NCI-H748 treated with DMSO at 0.1 percent for 48 hours (cell line): ENCODE data around the gene GSAP.
A peak's percentile ranks its signal among the peaks of the same experiment; 100 is the strongest.
"Not testable (repeated sequence)": the region's sequence is repeated elsewhere in the genome, so short reads cannot be mapped to it uniquely, and the experiment has no call there.

Experiments used
- DNase-seq: peaks from one replicate; lab custom pipeline; 2025; lab: John Stamatoyannopoulos, UW

Gene GSAP

DNA sequence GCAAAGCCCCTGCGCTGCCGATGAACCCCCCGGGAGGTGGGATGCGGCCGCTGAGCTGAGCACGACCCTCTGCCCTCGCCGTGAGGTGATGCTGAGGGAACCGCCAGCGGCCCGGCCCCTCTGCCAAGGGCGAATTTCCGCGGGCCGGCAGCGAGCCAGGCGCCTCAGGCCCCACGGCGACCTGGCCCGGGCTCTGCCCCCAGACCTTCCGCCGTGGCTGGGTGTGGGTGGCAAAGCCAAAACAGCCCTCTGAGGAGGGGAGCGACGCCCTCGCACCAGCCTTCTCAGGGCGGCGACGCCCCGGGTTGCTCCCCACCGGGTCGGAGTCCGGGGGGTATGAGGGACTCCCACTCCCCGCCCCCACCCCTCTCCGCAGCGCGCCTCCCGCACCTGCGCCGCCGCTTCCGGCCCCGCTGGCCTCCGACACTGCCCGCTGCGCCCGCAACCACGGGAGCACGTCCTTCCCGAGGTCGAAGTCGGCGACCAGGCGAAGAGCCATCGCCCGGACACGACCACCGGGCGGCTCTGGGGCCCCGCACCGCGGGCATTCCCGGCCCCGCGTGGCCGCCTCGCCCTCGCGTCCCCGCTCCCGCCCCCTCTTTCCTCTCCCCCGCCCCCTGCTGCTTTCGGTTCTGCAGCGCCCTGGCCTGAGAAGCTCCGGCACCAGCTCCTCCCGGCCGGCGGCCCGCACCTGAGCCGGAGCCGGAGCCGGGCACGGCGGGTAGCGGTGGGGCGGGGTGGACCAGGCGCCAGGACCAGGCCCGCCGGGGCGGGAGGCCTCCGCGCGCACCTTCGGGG, at the start of gene GSAP:
Gene GSAP, minus strand, starts transcription at position 527 of the 798 bp plus-strand sequence. Its CDS starts 28 bp downstream, at position 499.
- no peak for DNase-seq

- DNase-seq = no peak
These were observed 49.1 kb upstream of the GSAP start for GRCh38 chr7:77465256-77465655.

DNA sequence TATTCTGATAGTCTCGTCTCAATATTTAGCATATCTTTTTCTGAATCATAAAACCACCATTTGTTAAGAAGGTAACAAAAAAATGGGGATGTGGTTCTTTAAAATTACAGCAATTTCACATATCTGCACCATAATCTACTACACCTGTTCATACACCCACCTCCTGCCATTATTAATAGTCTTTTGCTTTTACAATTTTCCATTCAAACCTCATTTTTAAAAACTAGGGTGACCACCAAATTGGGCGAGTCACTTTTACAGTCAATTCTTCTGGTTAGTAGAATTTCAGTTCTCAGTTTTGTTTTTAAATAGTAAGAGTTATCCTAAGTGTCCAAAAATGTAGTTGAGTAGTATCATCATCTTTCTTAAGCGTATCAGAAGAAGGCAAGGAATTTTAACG, 48.4 kb upstream of the GSAP start:
- no peak for DNase-seq

DNA sequence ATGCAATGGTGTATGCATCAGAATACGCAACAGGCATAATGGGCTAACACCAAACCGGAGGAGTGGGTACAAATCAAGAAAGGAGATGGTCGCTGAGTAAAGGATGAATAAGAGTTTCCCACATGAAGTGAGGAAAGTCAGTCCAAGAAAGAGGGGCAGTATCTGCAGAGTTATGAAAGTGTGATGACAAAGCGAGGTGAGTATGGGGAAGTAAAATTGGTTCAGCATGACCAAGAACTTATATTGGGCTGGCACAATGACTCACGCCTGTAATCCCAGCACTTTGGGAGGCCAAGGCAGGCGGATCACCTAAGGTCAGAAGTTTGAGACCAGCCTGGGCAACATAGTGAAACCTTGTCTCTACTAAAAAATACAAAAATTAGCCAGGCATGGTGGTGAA, 47.5 kb upstream of the GSAP start:
- not testable (repeated sequence) for DNase-seq

GRCh38 chr7:77461842-77462241, 45.7 kb upstream of the GSAP start:
- DNase-seq = no peak

DNA sequence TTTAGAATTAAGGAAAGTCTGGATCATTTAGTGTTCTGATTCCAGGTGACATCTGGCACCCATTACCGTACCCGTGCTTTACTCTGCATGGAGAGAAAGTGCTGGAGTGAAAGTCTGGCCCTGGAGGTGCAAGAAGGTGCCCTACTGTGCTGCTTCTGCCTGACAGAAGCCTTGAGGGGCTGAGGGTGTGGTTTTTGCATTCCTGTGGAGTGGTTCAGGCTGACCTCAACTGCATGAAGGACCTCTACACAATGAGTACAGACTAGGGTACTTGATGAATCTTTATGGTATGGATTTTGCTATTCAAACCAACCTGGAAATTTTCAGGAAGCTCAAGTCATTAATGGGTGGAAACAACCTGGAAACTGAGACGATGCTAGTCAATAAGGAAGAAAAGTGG, 45.1 kb upstream of the GSAP start:
- DNase-seq = no peak

DNA sequence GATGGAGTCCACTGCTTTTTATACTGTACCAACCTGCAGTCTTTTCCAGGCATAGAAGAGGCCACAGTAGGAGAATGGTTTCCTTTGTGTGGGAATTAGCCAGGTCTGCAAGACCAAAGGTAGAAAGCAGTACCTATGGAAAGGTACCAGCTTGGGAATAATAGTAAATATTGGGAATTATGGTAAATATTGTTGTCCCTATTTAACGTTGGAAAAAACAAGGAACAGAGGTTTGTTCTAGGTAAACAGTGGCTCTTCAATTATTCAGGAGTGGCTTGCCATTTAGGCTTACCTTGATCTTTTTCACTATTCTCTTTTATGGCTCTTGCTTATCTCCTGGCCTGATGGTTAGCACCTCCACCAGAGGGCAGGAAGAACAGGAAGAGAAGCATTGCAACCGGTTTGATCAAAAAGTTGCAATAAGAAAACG, 43.9 kb upstream of the GSAP start:
- DNase-seq = no peak

DNA sequence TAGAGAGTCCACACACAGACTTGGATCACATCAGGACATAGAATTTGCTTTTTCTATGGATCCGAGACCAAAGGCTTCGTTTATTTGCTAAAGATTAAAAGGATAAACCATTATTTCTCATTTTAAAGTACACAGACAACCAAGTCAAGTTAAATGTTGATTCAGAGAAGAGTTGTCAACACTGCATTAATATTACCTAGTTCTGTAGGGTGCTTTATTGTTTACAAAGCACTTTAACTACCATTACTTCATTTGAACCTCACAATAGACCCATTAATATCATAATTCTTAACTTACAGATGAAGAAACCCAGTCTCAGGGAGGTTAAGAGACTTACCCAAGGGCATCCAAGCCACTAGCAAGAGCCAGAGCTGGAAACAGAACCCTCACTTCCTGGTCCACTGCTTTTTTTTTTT, 43.2 kb upstream of the GSAP start:
- peak; percentile 89 for DNase-seq

DNA sequence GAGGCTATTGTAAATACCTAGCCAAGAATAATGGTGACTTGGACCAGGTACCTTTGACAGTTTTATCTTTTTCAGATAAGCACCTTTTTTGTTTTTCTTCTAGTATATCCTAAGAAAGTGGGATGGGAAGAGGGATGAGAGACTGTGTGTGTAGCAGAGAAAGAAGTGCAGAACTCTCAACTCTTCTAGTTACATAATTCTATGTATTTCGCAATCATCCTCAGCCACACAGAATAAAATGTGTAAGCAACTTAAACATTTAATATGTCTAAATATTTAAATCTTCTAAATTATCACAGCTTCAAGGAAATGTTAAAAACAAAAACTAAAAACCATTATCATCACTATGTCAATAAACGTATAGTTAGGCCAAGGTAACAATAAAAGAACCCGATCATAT, 42.6 kb upstream of the GSAP start:
- DNase-seq = no peak

DNA sequence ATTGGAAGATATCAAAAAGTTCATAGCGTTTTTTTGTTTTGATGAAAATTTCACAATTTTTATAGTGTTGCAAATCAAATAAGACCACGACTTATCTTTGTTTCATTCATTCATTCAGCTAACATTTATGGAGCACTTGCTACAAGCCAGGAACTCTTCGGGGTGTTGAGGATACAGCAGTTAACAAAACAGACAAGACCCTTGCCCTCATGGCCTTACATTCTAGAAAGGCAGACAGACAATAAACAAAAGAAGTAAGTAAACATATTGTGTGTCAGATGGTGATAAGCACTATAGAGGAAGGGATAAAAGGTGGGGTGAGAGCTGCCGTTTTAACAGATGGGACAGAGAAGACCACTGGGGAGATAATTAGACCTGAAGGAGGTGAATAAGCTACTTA, 41.6 kb upstream of the GSAP start:
- peak; percentile 80 for DNase-seq

GRCh38 chr7:77456696-77457095, 40.5 kb upstream of the GSAP start:
- no peak for DNase-seq

DNA sequence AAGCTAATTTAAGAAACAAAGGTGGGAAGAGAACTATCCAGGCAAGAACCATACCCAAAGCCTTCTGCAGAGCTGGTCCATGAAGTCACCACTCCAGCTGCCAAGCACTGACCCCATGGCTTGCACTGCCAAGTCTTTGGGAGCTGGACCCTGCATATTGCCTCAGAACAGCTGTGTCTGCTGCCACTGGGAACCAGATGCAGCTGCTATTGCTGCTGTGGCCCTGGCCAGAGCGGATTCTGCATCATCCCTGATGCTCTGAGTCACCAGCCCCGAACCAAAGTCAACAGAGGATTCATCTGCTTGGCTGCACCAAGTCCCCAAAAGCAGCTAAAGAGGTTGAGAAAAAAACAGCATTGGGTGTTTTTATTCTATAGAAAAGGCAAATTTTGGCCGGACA, 39.2 kb upstream of the GSAP start:
- no peak for DNase-seq

- DNase-seq = no peak
These were observed 38.7 kb upstream of the GSAP start for GRCh38 chr7:77454802-77455201.

DNA sequence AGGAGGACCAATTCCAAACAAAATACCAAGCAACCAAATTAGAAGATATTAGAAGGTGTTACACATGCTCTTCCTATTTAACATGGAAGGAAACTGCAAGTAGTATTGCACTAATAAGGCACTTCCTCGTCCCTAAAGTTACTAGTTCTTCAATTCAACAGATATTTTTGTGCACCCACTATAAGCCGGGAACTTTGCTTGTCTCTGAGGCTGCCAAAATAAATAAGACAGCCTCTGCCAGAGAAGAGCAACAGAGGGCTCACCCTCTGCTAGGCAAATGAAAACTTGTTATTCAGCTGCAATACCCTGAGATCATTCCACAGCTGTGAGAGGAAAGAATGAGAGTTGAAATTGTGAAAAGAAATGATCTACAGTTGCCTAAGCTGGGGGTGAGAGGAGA, 37.4 kb upstream of the GSAP start:
- no peak for DNase-seq

- DNase-seq = not testable (repeated sequence)
These were observed 35.8 kb upstream of the GSAP start for GRCh38 chr7:77451950-77452349.

- no peak for DNase-seq
These were observed 34.5 kb upstream of the GSAP start for GRCh38 chr7:77450613-77451012.

- DNase-seq = no peak
These were observed 33.9 kb upstream of the GSAP start for GRCh38 chr7:77450054-77450453.

DNA sequence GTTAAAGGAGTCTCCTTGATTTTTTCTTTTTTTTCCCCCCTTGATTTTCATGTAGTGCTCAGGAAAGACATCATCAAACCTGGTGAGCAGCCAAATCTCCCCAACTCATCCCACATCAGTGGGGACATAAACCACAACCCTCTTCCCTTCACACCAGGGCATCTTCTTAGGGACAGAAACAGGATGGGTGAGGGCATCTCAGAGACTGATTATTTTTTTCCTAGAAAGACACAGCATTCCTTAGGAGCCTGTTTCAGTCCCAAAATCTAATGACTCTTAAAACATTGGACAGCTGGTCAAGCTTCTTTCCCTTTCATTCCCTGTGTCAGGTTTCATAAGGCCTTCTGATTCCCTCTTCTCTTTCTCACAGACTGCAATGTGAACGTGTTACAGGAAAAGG, 31.5 kb upstream of the GSAP start:
- DNase-seq = no peak

DNA sequence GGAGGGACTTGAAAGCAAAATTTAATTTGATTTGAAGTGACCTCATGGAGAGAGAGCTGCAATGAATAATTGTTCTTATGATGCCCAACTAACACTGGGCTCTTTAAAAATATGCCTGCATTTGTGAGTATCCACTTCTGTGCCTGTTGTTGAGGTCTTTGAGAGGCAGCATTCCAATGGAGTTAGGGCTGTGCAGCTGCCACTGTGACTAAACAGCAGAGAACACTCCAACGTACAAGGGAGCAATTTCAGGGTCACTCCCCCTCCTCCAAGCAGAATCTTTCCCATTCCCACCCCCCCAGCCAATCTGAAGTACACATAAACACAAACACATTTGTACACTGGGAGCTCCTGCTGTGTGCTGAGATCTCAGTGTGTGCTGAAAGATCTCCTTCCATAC, 28.0 kb upstream of the GSAP start:
- DNase-seq = no peak

GRCh38 chr7:77443042-77443441, 26.9 kb upstream of the GSAP start:
- no peak for DNase-seq

- no peak for DNase-seq
These were observed 26.5 kb upstream of the GSAP start for GRCh38 chr7:77442636-77443035.

DNA sequence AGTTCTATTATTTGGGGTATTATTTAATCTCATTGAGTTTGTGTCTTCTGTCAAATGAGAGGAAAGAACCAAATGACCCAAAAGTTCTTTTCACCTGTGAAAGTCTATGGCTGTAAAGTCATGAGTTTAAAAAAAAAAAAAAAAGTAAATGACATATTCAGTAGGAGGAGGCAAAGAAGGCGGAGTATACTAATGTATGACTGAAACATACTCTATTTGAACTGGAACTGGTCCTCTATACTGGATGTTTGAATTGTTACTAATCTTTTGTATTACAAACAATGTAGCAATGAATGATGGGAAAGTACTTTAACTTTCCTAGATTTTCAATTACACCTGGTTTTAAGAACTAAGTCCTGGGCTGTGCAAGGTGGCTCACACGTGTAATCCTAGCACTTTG, 24.9 kb upstream of the GSAP start:
- no peak for DNase-seq

DNA sequence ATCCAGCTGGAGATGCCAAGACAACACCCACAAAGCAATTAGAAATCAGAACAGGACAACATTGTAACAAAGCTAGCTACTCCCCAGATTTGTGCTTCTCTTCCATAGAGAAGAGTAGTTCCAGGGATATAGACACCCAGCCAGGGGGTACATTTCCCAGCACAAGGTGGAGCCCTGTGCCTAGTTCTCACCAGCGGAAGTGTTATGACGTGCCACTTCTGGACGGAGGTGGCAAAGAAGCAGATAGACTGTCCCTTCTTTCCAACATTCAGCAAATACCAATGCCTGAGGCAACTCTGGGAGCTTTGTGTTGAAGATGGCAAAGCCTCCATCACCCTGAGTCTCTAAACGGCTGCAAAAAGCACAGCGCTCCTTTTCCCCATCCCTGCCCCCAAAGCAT, 23.4 kb upstream of the GSAP start:
- DNase-seq = peak; percentile 50

- no peak for DNase-seq
These were observed 22.0 kb upstream of the GSAP start for GRCh38 chr7:77438131-77438530.
